GM23248 (cell line): ENCODE measurements around the gene SEPSECS.

Experiments used
- EZH2 ChIP-seq: fragments of 200-600 bp; sonication (generic); IDR thresholded peaks from 2 replicates; pipeline ENCODE4 v1.6.1; 2018; ENCODE audit warnings: antibody characterized with exemption, mild to moderate bottlenecking; ENCODE audit not compliant: insufficient read depth, poor library complexity, severe bottlenecking
- EZH2phosphoT487 ChIP-seq: fragments of 200-600 bp; sonication (generic); IDR thresholded peaks from 2 replicates; pipeline ENCODE4 v1.6.1; 2018; ENCODE audit warnings: antibody characterized with exemption, moderate library complexity, mild to moderate bottlenecking, low read depth; ENCODE audit not compliant: insufficient read depth

- TF ChIP-seq EZH2 (no peak), EZH2phosphoT487 (no peak)
These were observed 85.1 kb downstream of the SEPSECS start for GRCh38 chr4:25075129-25075528.
